Aorta (tissue), 5 donors: Measurements from ENCODE around the gene PAFAH1B1. TPM values are rescaled to one million over a fixed set of nuclear protein-coding genes. Genes with fewer than 3 reads are reported as not detected.
"Not testable (repeated sequence)": the region's sequence is repeated elsewhere in the genome, so short reads cannot be mapped to it uniquely, and the experiment has no call there.

Source experiments
- ATAC-seq: fragments of 200-7000 bp; cut with Tn5 transposase; one replicate; pipeline ENCODE4 v1.9.1; 2022; ENCODE audit warnings: moderate library complexity; ENCODE audit not compliant: low FRiP score
- DNase-seq, 2 donors: peaks; one replicate each; pipeline ENCODE4 v3.0.0-alpha.2; 2020
- H3K27ac ChIP-seq, 2 donors: one replicate each; pipeline ENCODE4 v1.5.1; 2013; ENCODE audit warnings: low read length in 2 of 2, mild to moderate bottlenecking in 2 of 2, moderate library complexity in 2 of 2, control low read depth in 1 of 2, inconsistent platforms in 1 of 2, low read depth in 1 of 2
- H3K27me3 ChIP-seq, 2 donors: one replicate each; pipeline ENCODE4 v1.6.1; 2013; ENCODE audit warnings: control low read depth in 1 of 2, low read length in 1 of 2, mild to moderate bottlenecking in 1 of 2, moderate library complexity in 1 of 2; ENCODE audit not compliant: insufficient read depth in 2 of 2, control insufficient read depth in 1 of 2
- H3K36me3 ChIP-seq, 2 donors: one replicate each; pipeline ENCODE4 v1.6.1; 2013; ENCODE audit warnings: control low read depth in 1 of 2, low read length in 1 of 2, mild to moderate bottlenecking in 1 of 2; ENCODE audit not compliant: insufficient read depth in 2 of 2, control insufficient read depth in 1 of 2
- H3K4me1 ChIP-seq, 2 donors: one replicate each; pipeline ENCODE4 v1.6.1; 2013; ENCODE audit warnings: low read length in 2 of 2, control low read depth in 1 of 2, mild to moderate bottlenecking in 1 of 2, moderate library complexity in 1 of 2; ENCODE audit not compliant: insufficient read depth in 2 of 2, control insufficient read depth in 1 of 2
- H3K4me3 ChIP-seq, 2 donors: one replicate each; pipeline ENCODE4 v1.5.1; 2013; ENCODE audit warnings: low read length in 2 of 2, control low read depth in 1 of 2, mild to moderate bottlenecking in 1 of 2
- H3K9me3 ChIP-seq: one replicate; pipeline ENCODE4 v1.6.1; 2013; ENCODE audit warnings: mild to moderate bottlenecking, low read length; ENCODE audit not compliant: control insufficient read depth
- WGBS, 2 donors: extraction: QIAGEN DNeasy Blood & Tissue Kit; methylation state at CpG; one replicate each; pipeline ENCODE4 v1.1.7; 2013; 5-methylcytosine and 5-hydroxymethylcytosine counted together
- intact Hi-C, 2 donors: fragments of 100-400 bp; cut with DNase I; formaldehyde crosslinking; loops; one replicate each; pipeline versions ENCODE4 v1.14.2 to v1.15.0; 2022
- polyA plus RNA-seq, 2 donors: library from polyadenylated mRNA; stranded (reverse); fragments of 200-250 nt; gene quantifications; one replicate each; pipeline ENCODE4 v1.2.3, GENCODE V29; 2013
- total RNA-seq, 2 donors: library from RNA; stranded (reverse); fragmentation: NEBNext Ultra II Directional; extraction: Animal tissue kit (Norgen Biotek cat#: 25700); gene quantifications; one replicate each; pipeline ENCODE4 v1.2.1, GENCODE V29; 2021
- donor health status: healthy with polysubstance abuse.
- donor health status: Bipolar disorder and iron deficiency.
- donor health status: DM: no; HTN: no; CAD: no.
- donor health status: DM: no; HTN: no; CAD: no.
- donor health status: DM: yes; HTN: yes; CAD: no.

The PAFAH1B1 gene
- total and polyA plus RNA-seq, 4 donors = 47.0 to 176 (median 111) TPM

GRCh38 chr17:2562162-2562858, 31.1 kb upstream of the PAFAH1B1 start:
- Histone ChIP-seq H3K27me3 (no peaks in the 10 kb centered on the region), H3K36me3 (no peaks in the 10 kb centered on the region), H3K27ac (no peak overlapping the region), H3K4me3 (no peak overlapping the region), H3K4me1 (no peaks in the 10 kb centered on the region), H3K9me3 (no peaks in the 10 kb centered on the region)
- intact Hi-C loops = no loop called here
- 82 to 84% methylated on average over 8 of the region's 8 CpGs for WGBS, 2 donors
- DNase-seq (no peak), ATAC-seq (no peak)

DNA sequence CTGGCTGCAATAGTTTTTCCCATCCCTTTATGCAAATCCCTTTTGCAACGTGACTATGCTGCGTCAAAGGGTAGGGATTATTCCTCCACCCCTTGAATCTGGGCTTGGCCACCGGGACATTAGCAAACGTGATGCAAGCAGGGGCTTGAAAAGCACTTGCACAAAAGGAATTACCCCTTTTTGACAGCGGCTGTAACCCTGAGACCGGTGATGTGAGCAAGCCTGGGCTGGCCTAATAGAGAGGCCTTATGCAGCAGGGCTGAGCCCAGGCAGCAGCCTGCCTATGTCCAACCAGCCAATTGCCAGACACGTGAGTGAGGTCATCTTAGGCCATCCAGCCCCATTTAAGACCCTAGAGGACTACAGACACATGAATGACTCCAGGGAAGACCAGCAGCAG, 30.4 kb upstream of the PAFAH1B1 start:
- no peaks in the 10 kb centered on the region for H3K36me3 ChIP-seq
- no peaks in the 10 kb centered on the region for H3K4me1 ChIP-seq
- ATAC-seq (no peak), DNase-seq (no peak)
- H3K27ac ChIP-seq = no peak overlapping the region
- H3K27me3 ChIP-seq = no peaks in the 10 kb centered on the region
- no peak overlapping the region for H3K4me3 ChIP-seq
- no peaks in the 10 kb centered on the region for H3K9me3 ChIP-seq
- intact Hi-C loops = no loop called here
- 70 to 73% methylated on average over 7 of the region's 7 CpGs for WGBS, 2 donors

- H3K9me3 ChIP-seq = no peaks in the 10 kb centered on the region
- H3K36me3 ChIP-seq = no peaks in the 10 kb centered on the region
- intact Hi-C loops = no loop called here
- DNase-seq = no peak
- H3K27me3 ChIP-seq = no peaks in the 10 kb centered on the region
- no peak overlapping the region for H3K4me3 ChIP-seq
- H3K27ac ChIP-seq = no peak overlapping the region
- ATAC-seq = no peak
- WGBS, 2 donors = 87 to 90% methylated on average over 6 of the region's 6 CpGs
- no peaks in the 10 kb centered on the region for H3K4me1 ChIP-seq
These were observed 29.9 kb upstream of the PAFAH1B1 start for GRCh38 chr17:2563543-2563942.

DNA sequence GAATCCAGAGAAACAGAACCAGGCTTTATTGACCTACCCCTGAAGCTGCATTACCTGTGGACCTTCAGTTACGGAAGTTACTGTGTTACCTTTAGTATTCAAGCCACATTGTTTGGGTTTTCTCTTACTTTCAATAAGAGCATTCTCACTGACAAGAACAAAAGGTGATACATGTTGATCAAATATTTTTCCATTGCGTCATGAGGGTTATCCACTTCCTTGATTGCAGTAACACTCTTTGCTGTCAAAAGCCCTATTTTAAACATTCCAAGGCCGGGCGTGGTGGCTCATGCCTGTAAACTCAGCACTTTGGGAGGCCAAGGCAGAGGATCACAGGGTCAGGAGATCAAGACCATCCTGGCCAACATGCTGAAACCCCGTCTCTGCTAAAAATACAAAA, 28.6 kb upstream of the PAFAH1B1 start:
- H3K27me3 ChIP-seq = no peaks in the 10 kb centered on the region
- DNase-seq = no peak
- no peak overlapping the region for H3K27ac ChIP-seq
- H3K4me1 ChIP-seq = no peaks in the 10 kb centered on the region
- intact Hi-C loops = no loop called here
- H3K4me3 ChIP-seq = no peak overlapping the region
- no peaks in the 10 kb centered on the region for H3K36me3 ChIP-seq
- no peaks in the 10 kb centered on the region for H3K9me3 ChIP-seq
- no peak for ATAC-seq
- whole genome bisulfite sequencing, 2 donors = 86 to 87% methylated on average over 5 of the region's 5 CpGs

DNA sequence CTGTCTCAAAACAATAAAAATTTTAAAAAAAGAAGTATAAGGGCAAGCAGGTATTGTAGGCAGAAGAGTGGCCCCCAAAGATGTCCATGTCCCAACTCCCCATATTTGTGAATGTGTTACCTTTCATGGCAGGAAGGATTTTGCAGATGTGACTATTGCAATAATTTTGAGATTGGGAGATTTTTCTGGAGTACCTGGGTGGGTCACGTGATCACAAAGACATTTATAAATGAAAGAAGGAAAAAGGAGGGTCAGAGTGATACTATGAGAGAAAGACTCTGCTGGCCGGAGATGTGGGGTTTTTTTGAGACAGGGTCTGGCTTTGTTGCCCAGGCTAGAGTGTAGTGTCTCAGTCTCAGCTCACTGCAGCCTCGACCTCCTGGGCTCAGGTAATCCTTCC, 27.4 kb upstream of the PAFAH1B1 start:
- WGBS, 2 donors = 78 to 90% methylated on average over 3 of the region's 3 CpGs
- intact Hi-C loops = no loop called here
- H3K4me3 ChIP-seq = no peak overlapping the region
- H3K27ac ChIP-seq = no peak overlapping the region
- no peak for ATAC-seq
- no peaks in the 10 kb centered on the region for H3K9me3 ChIP-seq
- H3K4me1 ChIP-seq = no peaks in the 10 kb centered on the region
- no peak for DNase-seq
- no peaks in the 10 kb centered on the region for H3K36me3 ChIP-seq
- H3K27me3 ChIP-seq = no peaks in the 10 kb centered on the region

DNA sequence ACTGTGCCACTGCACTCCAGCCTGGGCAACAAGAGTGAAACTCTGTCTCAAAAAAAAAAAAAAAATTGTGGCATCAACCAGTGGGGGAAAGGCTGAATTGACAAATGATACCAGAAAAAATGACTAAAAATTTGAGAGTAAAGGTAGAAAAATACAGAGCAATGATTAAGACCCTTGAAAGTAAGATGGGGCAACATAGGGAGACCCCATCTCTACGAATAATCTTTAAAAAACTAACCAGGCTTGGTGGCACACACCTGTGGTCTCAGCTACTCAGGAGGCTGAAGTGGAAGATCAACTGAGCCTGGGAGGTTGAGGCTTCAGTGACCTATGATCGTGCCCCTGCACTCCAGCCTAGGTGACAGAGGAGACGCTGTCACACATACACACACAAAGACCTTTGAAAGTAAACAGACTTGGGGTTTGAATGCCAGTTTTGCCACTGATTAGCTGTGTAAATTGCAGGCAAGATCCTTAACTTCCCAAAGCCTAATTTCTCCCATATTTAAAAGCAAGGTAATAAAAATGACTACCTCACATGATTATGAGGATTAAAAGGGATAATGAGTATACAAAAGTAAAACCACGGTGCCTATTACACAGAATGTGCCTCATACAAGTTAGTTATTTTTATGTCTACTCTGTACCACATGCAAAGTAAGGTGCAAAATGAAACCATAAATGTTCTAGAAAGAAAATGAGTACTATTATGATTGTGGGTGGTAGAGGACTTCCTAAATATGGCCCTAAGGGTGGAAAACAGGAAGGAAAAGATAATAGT, 21.7 kb upstream of the PAFAH1B1 start:
- intact Hi-C loops = no loop called here
- ATAC-seq (no peak), DNase-seq (no peak)
- 67 to 78% methylated on average over 4 of the region's 4 CpGs for WGBS, 2 donors
- H3K4me1 ChIP-seq = no peaks in the 10 kb centered on the region
- no peak overlapping the region for H3K27ac ChIP-seq
- no peaks in the 10 kb centered on the region for H3K27me3 ChIP-seq
- H3K4me3 ChIP-seq = no peak overlapping the region
- H3K36me3 ChIP-seq = no peaks in the 10 kb centered on the region
- H3K9me3 ChIP-seq = no peaks in the 10 kb centered on the region

- H3K36me3 ChIP-seq, H3K27me3 ChIP-seq, intact Hi-C loops, DNase-seq, H3K4me1 ChIP-seq, ATAC-seq, H3K27ac ChIP-seq, H3K9me3 ChIP-seq, H3K4me3 ChIP-seq: not testable (repeated sequence)
- WGBS, 2 donors = 72 to 75% methylated on average over 7 of the region's 7 CpGs
These were observed 21.2 kb upstream of the PAFAH1B1 start for GRCh38 chr17:2572304-2572609.

DNA sequence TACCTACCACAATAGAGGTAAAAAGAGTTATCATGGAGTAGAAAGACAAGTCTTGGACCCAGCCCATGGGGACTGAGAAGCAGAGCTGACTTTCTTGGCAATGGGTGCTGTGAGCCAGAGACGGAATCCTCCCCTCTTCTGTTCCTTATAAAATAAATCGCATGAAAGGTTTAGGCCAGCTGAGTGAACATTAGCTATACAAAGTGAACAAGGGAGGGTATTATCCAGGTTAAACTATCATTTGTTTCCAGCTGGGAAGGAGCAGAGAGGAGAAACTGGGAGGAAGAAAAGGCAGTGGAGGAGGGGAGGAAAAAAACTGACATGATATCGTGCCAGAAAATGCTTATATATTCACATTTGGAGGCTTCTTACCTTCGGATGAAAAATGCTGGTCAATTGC, 13.3 kb upstream of the PAFAH1B1 start:
- Histone ChIP-seq H3K27me3 (no peaks in the 10 kb centered on the region), H3K27ac (no peak overlapping the region), H3K36me3 (no peaks in the 10 kb centered on the region), H3K9me3 (no peaks in the 10 kb centered on the region), H3K4me1 (no peaks in the 10 kb centered on the region), H3K4me3 (no peak overlapping the region)
- intact Hi-C loops = no loop called here
- no peak for DNase-seq
- ATAC-seq = no peak
- WGBS, 2 donors = 38 to 41% methylated on average over 4 of the region's 4 CpGs

GRCh38 chr17:2580661-2581060, 12.8 kb upstream of the PAFAH1B1 start:
- 34 to 35% methylated on average over 5 of the region's 5 CpGs for WGBS, 2 donors
- no peak for ATAC-seq
- Histone ChIP-seq H3K27me3 (no peaks in the 10 kb centered on the region), H3K36me3 (no peaks in the 10 kb centered on the region), H3K27ac (no peak overlapping the region), H3K4me3 (no peak overlapping the region), H3K9me3 (no peaks in the 10 kb centered on the region), H3K4me1 (no peaks in the 10 kb centered on the region)
- DNase-seq = no peak
- intact Hi-C loops = no loop called here
